Measurements from ENCODE around the gene MBD5.

MBD5 gene

DNA sequence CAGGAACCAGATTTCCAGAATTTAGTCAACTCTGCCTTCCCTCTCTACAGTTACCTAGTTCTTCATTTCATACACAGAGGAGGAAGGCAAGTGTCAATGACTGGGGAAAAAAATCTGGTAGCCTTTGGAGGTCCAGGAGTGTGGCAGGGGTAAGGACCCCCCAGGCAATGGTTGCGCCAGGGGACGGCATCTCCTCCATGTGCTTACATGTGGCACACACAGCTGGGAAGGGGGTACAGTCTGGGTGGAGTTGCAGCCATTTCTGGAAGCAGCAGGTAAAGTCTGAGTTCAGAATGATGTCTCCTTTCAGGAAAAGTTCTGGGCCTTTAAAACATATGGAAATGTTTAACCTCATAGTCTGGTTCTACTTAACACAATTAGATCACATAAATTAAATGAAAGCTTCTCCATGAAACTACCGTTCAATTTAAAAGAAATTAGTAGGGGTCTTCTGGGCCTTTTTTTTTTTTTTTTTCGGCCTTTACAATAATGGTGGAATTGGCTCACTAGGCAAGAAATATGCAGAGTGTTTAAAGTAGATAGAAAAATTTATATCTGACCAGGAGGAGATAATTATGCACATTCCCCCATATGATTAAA is 470.0 kb downstream of the MBD5 start:
- no peak for DNase-seq
- H3K27ac ChIP-seq = no peak overlapping the region
- H3K4me1 ChIP-seq = no peaks in the 10 kb centered on the region
- no peaks in the 10 kb centered on the region for H3K9me3 ChIP-seq
- no peaks in the 10 kb centered on the region for H3K27me3 ChIP-seq
- no peak overlapping the region for H3K4me3 ChIP-seq
- intact Hi-C loops (cut with DNase I; ENCODE audit: low total_unique reads) = no loop called here
- H3K36me3 ChIP-seq = peaks cover 0 to 13% (median 11%) of the 10 kb centered on the region in 3 donors
- no peak for TF ChIP-seq CTCF (IDR thresholded peaks at IDR 0.05)

GRCh38 chr2:148493822-148494563 is 473.1 kb downstream of the MBD5 start:
- no peaks in the 10 kb centered on the region for H3K4me1 ChIP-seq
- no peaks in the 10 kb centered on the region for H3K27me3 ChIP-seq
- H3K27ac ChIP-seq = no peak overlapping the region
- intact Hi-C loops (cut with DNase I; ENCODE audit: low total_unique reads) = no loop called here
- H3K9me3 ChIP-seq = no peaks in the 10 kb centered on the region
- no peak for DNase-seq
- peaks cover 0 to 13% (median 11%) of the 10 kb centered on the region in 3 donors for H3K36me3 ChIP-seq
- no peak overlapping the region for H3K4me3 ChIP-seq
- no peak for TF ChIP-seq CTCF (IDR thresholded peaks at IDR 0.05)

DNA sequence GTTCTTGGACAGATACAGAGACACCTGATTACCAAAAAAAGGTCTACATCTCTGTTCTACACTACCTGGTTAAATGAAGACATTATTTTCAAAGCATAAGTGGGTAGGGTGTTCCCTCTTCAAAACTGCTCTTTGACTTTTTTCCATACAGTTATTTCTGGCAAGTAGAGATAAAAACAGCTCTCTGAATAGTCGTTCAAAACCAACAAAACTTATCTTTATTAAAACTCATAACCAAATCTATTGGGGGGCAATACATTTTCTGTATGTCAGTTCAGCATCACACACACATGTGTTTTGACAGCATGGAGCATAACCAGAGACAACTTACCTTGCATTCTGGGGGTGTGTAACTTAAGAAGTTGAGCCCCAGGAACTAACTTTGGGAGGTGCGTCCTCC is 474.7 kb downstream of the MBD5 start:
- DNase-seq = no peak
- H3K27me3 ChIP-seq = no peaks in the 10 kb centered on the region
- no peaks in the 10 kb centered on the region for H3K9me3 ChIP-seq
- no peak for TF ChIP-seq CTCF (IDR thresholded peaks at IDR 0.05)
- intact Hi-C loops (cut with DNase I; ENCODE audit: low total_unique reads) = no loop called here
- no peak overlapping the region for H3K27ac ChIP-seq
- no peak overlapping the region for H3K4me3 ChIP-seq
- no peaks in the 10 kb centered on the region for H3K36me3 ChIP-seq
- H3K4me1 ChIP-seq = no peaks in the 10 kb centered on the region

DNA sequence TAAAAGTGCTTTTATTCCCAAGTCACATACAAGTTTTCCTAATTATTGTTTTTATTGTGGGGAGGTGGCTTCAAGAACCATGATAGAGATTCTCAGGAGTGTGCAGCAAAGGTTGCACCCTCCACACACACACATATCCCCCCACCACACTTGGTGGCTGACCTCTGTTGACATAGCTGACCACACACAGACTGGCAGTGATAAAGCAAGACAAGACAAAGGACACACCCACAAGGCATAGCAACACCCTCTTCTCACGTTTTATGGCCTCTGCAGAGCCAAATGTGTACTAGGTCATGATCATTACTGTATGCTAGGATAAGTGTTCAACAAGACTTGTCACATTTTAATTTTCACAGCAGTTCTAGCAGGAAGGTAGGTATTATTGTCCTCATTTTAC is 480.7 kb downstream of the MBD5 start:
- Histone ChIP-seq H3K9me3 (no peaks in the 10 kb centered on the region), H3K4me1 (peaks cover 0 to 22% (median 0%) of the 10 kb centered on the region in 4 donors), H3K4me3 (no peak overlapping the region), H3K27ac (no peak overlapping the region), H3K27me3 (no peaks in the 10 kb centered on the region), H3K36me3 (no peaks in the 10 kb centered on the region)
- DNase-seq = no peak
- intact Hi-C loops (cut with DNase I; ENCODE audit: low total_unique reads) = no loop called here
- TF ChIP-seq CTCF (IDR thresholded peaks at IDR 0.05) = no peak

DNA sequence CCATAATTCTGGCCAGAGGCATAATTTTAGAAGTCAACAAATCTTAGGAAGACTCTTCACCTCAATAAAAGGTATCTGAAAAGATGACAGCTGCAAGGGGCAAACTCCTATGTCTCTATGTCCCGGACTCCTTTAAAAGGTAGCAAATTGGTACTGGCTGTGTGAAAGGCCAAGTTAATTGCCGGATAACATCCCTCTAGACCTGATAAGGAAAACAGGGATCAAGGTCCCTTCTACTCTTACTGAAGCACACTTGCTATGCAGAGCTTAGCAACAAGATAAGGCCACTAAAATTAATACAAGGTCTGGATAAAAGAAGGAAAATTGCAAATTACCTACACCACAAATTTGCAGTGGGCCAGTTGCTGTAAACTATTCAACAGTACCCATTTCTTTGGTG is 482.6 kb downstream of the MBD5 start:
- Histone ChIP-seq H3K36me3 (no peaks in the 10 kb centered on the region), H3K9me3 (no peaks in the 10 kb centered on the region), H3K27ac (no peak overlapping the region), H3K27me3 (no peaks in the 10 kb centered on the region), H3K4me3 (no peak overlapping the region), H3K4me1 (peaks cover 0 to 22% (median 0%) of the 10 kb centered on the region in 4 donors)
- intact Hi-C loops (cut with DNase I; ENCODE audit: low total_unique reads) = loop anchor here (2.0 kb wide), 1 partner anchor 21 kb away; no protein-coding TSS in a partner anchor
- no peak for DNase-seq
- TF ChIP-seq CTCF (IDR thresholded peaks at IDR 0.05) = no peak

Measured in tibial artery (tissue), 4 donors.